ENCODE data around the gene KL. TPM values are rescaled to one million over a fixed set of nuclear protein-coding genes. Genes with fewer than 3 reads are reported as not detected.

KL gene
- total RNA-seq, 2 donors from 2014 or later, result 0.25 to 0.41 TPM

- Mint-ChIP-seq H3K27ac (no peak overlapping the region), H3K9me3 (no peaks in the 10 kb centered on the region), H3K36me3 (no peaks in the 10 kb centered on the region)
- DNase-seq (ENCODE audit: low spot score in 2 of 2) (no peak), ATAC-seq (no peak)
Measured at GRCh38 chr13:32993145-32993544, 23.1 kb upstream of the KL start.

DNA sequence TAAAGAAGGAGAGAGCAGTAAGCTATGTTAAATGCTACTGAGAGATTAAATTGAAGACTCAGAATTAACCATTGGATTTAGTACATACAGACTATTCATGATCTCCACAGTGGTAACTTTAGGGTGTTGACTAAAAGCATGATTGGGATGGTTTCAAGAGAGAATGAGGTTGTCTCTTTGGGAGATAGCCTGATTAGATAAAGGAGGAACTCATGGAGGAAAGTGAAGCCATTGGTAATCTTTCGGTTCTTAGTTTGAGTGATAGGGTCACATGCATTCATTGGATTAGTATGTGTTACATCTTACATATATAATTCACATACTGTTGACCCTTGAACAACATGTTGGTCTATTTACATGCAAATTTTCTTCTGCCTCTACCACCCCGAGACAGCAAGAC lies 18.8 kb upstream of the KL start:
- no peak overlapping the region for H3K27ac Mint-ChIP-seq
- ATAC-seq (peak in 1 of 2 donors; percentile 71), DNase-seq (ENCODE audit: low spot score in 2 of 2) (no peak)
- H3K36me3 Mint-ChIP-seq, result no peaks in the 10 kb centered on the region
- no peaks in the 10 kb centered on the region for H3K9me3 Mint-ChIP-seq

GRCh38 chr13:32998966-32999365 lies 17.3 kb upstream of the KL start:
- DNase-seq (ENCODE audit: low spot score in 2 of 2) (no peak), ATAC-seq (no peak)
- no peaks in the 10 kb centered on the region for H3K36me3 Mint-ChIP-seq
- no peaks in the 10 kb centered on the region for H3K9me3 Mint-ChIP-seq
- H3K27ac Mint-ChIP-seq, result no peak overlapping the region

- no peaks in the 10 kb centered on the region for H3K9me3 Mint-ChIP-seq
- no peaks in the 10 kb centered on the region for H3K36me3 Mint-ChIP-seq
- H3K27ac Mint-ChIP-seq, result no peak overlapping the region
- DNase-seq (ENCODE audit: low spot score in 2 of 2) (no peak), ATAC-seq (no peak)
Measured at GRCh38 chr13:33000365-33000764, 15.9 kb upstream of the KL start.

GRCh38 chr13:33003458-33004019 lies 12.7 kb upstream of the KL start:
- DNase-seq (ENCODE audit: low spot score in 2 of 2) (no peak), ATAC-seq (no peak)
- Mint-ChIP-seq H3K36me3 (peaks cover 11 to 13% of the 10 kb centered on the region in 2 donors), H3K9me3 (peaks cover 13 to 16% of the 10 kb centered on the region in 2 donors), H3K27ac (no peak overlapping the region)

GRCh38 chr13:33004511-33004910 lies 11.7 kb upstream of the KL start:
- DNase-seq (ENCODE audit: low spot score in 2 of 2) (no peak), ATAC-seq (no peak)
- no peak overlapping the region for H3K27ac Mint-ChIP-seq
- H3K36me3 Mint-ChIP-seq, result peaks cover 18 to 22% of the 10 kb centered on the region in 2 donors
- H3K9me3 Mint-ChIP-seq, result peaks cover 21 to 23% of the 10 kb centered on the region in 2 donors

- Mint-ChIP-seq H3K36me3 (peaks cover 19 to 29% of the 10 kb centered on the region in 2 donors), H3K9me3 (peaks cover 23 to 29% of the 10 kb centered on the region in 2 donors), H3K27ac (no peak overlapping the region)
- no peak for ATAC-seq
- no peak for DNase-seq (ENCODE audit: low spot score in 2 of 2)
Measured at GRCh38 chr13:33006134-33006533, 10.1 kb upstream of the KL start.

- H3K9me3 Mint-ChIP-seq, result peaks cover 23 to 29% of the 10 kb centered on the region in 2 donors
- H3K36me3 Mint-ChIP-seq, result peaks cover 19 to 29% of the 10 kb centered on the region in 2 donors
- no peak overlapping the region for H3K27ac Mint-ChIP-seq
- no peak for DNase-seq (ENCODE audit: low spot score in 2 of 2)
- no peak for ATAC-seq
Measured at GRCh38 chr13:33006638-33007037, 9.6 kb upstream of the KL start.

- Mint-ChIP-seq H3K36me3 (peaks cover 19 to 29% of the 10 kb centered on the region in 2 donors), H3K9me3 (peaks cover 23 to 29% of the 10 kb centered on the region in 2 donors), H3K27ac (no peak overlapping the region)
- ATAC-seq, result no peak
- no peak for DNase-seq (ENCODE audit: low spot score in 2 of 2)
Measured at GRCh38 chr13:33007237-33007636, 9.0 kb upstream of the KL start.

GRCh38 chr13:33007950-33008349 lies 8.3 kb upstream of the KL start:
- Mint-ChIP-seq H3K9me3 (peaks cover 23 to 29% of the 10 kb centered on the region in 2 donors), H3K27ac (no peak overlapping the region), H3K36me3 (peaks cover 19 to 29% of the 10 kb centered on the region in 2 donors)
- no peak for ATAC-seq
- no peak for DNase-seq (ENCODE audit: low spot score in 2 of 2)

DNA sequence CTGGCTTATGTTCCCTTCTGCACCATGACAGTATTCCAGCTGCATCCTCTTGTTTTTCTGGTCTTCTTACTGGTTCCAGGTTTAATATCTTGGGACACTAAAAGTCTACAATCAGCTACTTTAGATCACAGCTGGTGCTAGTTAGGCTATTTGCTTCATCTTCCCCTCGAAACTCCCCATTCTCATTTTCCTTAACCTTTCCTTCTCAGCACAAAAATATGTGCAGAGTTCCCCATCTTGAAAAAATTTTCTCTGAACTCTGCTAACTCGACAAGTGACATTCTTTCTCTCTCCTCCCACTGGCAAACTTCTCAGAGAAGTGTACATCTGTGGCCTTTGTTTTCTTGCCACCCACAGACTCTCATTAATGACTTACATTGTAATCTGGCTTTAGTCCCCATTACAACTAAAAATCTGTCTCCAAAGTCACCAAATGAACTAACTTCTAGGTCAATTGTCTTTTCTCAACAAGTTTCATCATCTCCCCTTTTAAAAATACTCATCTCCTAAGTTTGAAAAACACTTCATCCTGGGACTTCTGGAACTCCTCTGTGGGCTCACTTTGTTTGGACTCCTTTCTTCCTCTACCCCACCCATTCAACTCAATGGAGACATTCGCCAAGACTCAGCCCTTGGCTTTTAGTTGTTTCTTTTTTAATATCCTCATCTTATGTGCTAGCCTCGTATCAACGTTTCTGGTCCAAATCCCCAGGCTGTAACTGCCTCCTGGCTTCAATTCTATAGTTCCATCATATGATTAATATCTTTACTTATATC lies 7.1 kb upstream of the KL start:
- Mint-ChIP-seq H3K9me3 (peaks cover 23 to 29% of the 10 kb centered on the region in 2 donors), H3K27ac (no peak overlapping the region), H3K36me3 (peaks cover 19 to 29% of the 10 kb centered on the region in 2 donors)
- no peak for DNase-seq (ENCODE audit: low spot score in 2 of 2)
- no peak for ATAC-seq

DNA sequence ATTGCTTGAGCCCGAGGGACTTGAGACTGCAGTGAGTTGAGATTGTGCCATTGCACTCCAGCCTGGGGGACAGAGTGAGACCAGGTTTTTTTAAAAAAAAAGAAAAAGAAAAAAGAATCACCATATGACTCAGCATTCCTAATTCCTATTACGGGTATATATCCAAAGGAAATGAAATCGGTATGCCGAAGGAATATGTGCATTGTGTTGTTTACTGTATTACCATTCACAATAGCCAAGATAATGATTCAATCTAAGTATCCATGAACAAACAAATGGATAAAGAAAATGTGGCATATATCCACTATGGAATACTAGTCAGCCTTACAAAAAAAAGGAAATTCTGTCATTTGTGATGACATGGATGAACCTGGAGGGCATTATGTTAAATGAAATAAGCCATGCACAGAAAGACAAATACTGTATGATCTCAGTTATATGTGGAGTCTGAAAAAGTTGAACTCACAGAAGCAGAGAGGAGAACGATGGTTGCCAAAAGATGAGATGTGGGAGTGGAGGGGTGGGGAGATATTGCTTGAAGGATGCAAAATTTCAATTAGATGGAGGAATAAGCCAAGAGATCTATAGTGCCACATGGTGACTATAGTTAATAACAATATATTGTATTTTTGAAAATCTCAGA lies 4.3 kb upstream of the KL start:
- Mint-ChIP-seq H3K9me3 (peaks cover 20 to 29% of the 10 kb centered on the region in 2 donors), H3K27ac (no peak overlapping the region), H3K36me3 (peaks cover 19 to 34% of the 10 kb centered on the region in 2 donors)
- DNase-seq (ENCODE audit: low spot score in 2 of 2), result no peak
- ATAC-seq, result no peak

GRCh38 chr13:33014291-33014690 lies 1.9 kb upstream of the KL start:
- no peak overlapping the region for H3K27ac Mint-ChIP-seq
- peaks cover 3 to 14% of the 10 kb centered on the region in 2 donors for H3K36me3 Mint-ChIP-seq
- DNase-seq (ENCODE audit: low spot score in 2 of 2), result no peak
- peaks cover 2 to 11% of the 10 kb centered on the region in 2 donors for H3K9me3 Mint-ChIP-seq
- no peak for ATAC-seq

DNA sequence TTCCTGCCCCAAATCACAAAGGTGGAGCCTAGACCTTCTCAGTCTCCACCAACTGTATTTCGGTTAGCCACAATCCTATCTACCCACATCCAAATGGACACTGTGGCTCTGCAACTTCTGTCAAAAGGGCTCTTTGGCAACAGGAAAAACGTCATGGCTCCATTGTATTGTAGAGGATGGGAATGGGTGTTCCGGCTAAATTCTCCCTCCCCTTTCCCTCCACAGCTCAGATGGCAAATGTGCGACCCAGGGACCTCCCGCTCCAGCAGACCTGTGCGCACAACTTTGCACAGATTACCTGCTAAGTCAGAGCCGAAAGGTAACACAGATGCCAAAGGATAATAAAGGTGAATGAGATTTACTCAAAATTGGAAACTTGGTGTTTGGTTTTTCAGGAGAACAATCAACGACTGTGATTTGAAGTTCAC lies 968 bp upstream of the KL start:
- no peak for DNase-seq (ENCODE audit: low spot score in 2 of 2)
- ATAC-seq, result no peak
- Mint-ChIP-seq H3K27ac (peak overlapping the region in 1 of 2 donors; percentile 47), H3K9me3 (peaks cover 0 to 4% of the 10 kb centered on the region in 2 donors), H3K36me3 (peaks cover 0 to 11% of the 10 kb centered on the region in 2 donors)

GRCh38 chr13:33015791-33016323 lies 366 bp upstream of the KL start:
- H3K27ac Mint-ChIP-seq, result no peak overlapping the region
- H3K9me3 Mint-ChIP-seq, result peaks cover 0 to 1% of the 10 kb centered on the region in 2 donors
- H3K36me3 Mint-ChIP-seq, result peaks cover 0 to 7% of the 10 kb centered on the region in 2 donors
- ATAC-seq, result no peak
- DNase-seq (ENCODE audit: low spot score in 2 of 2), result peak in 1 of 2 donors; percentile 19

- no peaks in the 10 kb centered on the region for H3K9me3 Mint-ChIP-seq
- H3K36me3 Mint-ChIP-seq, result peaks cover 0 to 5% of the 10 kb centered on the region in 2 donors
- peak in 1 of 2 donors; percentile 53 for DNase-seq (ENCODE audit: low spot score in 2 of 2)
- ATAC-seq, result peak; percentile 86 to 96
- peak overlapping the region in 1 of 2 donors; percentile 42 for H3K27ac Mint-ChIP-seq
Measured at GRCh38 chr13:33017323-33017929, 1.2 kb downstream of the KL start.

GRCh38 chr13:33018886-33019285 lies 2.7 kb downstream of the KL start:
- Mint-ChIP-seq H3K9me3 (no peaks in the 10 kb centered on the region), H3K27ac (no peak overlapping the region), H3K36me3 (peaks cover 0 to 5% of the 10 kb centered on the region in 2 donors)
- DNase-seq (ENCODE audit: low spot score in 2 of 2), result no peak
- no peak for ATAC-seq
